Amniotic epithelial cell (primary cell): ENCODE results near the gene PPP1R12C.
"Not testable (repeated sequence)": the region's sequence is repeated elsewhere in the genome, so short reads cannot be mapped to it uniquely, and the experiment has no call there.

Experiments
- DNase-seq: peaks from one replicate; pipeline ENCODE4 v3.0.0-alpha.2; 2010; ENCODE audit warnings: low read depth

The PPP1R12C gene

DNA sequence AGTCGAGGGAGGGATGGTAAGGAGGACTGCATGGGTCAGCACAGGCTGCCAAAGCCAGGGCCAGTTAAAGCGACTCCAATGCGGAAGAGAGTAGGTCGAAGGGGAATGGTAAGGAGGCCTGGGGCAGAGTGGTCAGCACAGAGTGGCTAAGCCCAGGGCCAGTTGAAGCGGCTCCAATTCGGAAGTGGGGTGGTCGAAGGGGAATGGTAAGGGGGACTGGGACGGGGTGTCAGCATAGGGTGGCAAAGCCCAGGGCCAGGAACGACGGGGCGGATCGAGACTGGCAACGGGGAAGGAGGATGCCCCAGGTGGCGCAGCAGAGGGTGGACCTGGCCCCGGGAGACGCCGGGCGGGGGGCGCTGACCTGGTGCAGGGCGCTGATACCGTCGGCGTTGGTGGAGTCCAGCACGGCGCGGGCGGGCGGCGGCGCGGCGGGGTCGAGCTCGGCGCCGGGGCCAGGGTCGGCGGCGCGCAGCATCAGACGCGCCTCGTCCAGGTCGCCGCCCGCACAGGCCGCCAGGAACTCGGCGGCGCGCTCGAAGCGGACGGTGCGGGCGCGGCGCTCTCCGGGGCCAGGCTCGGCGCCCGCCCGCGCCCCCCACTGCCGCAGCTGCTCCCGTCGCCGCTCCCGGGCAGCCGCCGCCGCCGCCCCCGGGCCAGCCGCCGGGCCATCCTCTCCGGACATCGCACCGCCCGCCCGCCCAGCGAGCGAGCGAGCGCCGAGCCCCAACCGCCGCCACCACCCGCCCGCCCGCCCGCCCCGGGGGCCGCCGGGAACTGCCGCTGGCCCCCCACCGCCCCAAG is at the start of gene PPP1R12C:
PPP1R12C (minus strand) TSS at position 779 of the 804 bp plus-strand sequence; CDS start at position 685, 94 bp downstream.
- DNase-seq: no peak

DNA sequence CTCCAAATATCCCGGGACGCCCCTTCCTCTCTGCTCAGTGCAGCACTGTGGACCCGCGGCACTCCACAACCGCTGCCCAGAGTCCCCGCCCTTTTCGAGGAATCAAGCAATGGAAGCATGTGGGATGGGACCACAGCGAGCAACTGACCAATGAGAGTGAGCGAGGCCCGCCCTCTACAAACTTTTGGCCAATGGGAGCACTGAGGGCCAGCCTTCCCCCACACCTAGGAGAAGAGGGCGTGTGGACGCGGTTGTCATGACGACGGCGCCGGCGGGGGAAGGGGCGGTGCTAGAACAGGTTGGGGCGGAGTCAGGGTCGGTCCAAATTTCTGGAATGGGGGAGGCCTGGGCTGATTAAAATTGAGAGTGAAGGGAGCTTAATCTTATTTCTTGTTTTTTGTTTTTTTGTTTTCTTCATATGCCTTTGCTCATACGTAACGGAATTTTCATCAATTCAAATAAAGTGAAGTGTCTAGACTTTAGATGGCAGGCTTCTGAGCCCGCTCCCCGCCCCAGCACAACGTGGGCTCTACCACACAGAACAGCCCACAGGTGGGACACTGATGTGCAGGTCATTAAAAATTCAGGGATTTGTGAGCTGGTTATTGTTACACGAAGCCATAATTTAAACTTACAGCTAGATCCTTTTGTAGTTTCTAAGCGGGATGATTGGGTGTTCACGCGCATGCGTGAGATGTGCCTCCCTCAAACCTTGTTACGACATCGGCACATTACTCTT is 49.3 kb upstream of the PPP1R12C start, which contains the start of gene DNAAF3:
DNAAF3 (minus strand) TSS at position 84 of the 739 bp plus-strand sequence. CDS start 200 bp downstream, outside the sequence.
- peak; percentile 97 for DNase-seq

DNA sequence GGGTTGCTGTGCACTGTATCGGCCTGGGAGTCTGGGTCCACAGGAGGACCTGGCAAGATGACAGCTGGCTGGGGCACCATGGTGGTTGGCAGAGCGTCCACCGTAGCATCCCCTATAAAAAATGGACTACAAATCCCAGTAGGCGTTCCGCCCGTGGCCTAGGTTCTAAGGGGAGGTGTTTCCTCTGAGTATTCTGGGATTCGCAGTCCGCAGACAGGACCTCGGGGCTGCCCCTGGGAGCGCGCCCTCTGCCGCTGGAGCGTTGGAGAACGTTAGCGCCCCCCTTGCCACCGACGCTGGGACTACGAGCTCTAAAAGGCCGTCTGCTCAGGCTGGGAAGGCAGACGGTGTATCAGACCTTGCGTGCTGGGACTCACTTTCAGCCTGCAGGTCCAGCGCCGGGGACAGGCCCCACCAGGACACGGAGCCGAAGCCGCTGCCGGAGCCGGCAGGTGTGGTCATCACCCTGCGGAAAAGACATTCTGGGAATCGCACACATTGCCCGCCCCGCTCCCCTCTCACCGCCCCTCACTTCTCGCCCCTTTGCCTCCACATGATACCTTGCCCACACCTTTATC is 48.6 kb upstream of the PPP1R12C start:
- peak; percentile 84 for DNase-seq

DNA sequence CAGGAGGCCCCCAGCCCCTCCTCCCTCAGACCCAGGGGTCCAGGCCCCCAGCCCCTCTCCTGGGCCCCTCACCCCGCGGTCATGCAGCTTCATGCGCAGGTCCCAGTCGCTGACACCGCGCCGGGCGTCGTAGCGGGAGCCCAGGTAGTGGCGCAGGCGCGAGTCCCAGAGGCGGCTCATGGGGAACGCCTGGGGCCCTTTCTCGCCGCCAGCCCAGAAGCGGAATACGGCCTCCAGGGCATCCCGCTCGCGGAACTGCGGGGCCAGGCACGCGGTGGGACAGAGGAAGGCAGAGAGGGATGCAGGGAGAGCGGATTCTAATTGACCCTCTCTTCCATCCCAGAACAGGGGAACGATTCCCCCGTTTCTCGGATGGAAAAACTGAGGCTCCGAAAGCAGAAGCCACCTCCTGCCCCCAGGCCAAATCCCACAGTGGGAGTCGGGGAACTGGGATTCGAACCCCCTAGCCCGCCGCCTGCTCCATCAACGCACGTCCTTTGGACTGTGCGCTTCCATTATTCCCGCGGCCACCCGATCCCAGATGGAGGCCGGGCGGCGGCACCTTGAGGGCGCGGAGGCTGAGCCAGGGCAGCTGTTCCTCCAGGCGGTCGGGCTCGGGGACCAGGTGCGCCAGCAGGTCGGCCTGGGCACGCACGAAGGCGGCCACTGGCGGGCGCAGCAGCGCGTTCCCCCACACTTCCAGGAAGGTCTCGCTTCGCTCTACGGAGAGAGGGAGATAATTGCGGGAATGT is 44.3 kb upstream of the PPP1R12C start:
- no peak for DNase-seq

DNA sequence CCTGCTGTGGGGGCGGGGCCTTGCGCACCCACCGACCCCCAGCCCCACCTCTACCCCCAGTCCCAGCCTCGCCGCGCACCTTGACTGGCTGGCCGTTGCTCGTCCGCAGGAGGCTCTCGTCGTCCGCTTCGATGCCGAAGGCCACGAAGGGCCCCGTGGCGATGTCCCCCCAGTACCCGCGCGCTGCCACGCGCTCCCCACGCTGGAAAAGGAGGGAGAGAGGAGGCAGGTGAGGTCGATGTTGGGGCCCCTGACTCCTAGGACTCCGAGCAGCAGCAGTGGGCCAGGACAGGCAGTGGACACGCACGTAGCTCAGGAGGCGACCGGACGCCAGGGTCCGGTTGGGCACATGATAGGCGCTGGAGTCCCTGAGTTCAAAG is 43.5 kb upstream of the PPP1R12C start:
- no peak for DNase-seq

DNA sequence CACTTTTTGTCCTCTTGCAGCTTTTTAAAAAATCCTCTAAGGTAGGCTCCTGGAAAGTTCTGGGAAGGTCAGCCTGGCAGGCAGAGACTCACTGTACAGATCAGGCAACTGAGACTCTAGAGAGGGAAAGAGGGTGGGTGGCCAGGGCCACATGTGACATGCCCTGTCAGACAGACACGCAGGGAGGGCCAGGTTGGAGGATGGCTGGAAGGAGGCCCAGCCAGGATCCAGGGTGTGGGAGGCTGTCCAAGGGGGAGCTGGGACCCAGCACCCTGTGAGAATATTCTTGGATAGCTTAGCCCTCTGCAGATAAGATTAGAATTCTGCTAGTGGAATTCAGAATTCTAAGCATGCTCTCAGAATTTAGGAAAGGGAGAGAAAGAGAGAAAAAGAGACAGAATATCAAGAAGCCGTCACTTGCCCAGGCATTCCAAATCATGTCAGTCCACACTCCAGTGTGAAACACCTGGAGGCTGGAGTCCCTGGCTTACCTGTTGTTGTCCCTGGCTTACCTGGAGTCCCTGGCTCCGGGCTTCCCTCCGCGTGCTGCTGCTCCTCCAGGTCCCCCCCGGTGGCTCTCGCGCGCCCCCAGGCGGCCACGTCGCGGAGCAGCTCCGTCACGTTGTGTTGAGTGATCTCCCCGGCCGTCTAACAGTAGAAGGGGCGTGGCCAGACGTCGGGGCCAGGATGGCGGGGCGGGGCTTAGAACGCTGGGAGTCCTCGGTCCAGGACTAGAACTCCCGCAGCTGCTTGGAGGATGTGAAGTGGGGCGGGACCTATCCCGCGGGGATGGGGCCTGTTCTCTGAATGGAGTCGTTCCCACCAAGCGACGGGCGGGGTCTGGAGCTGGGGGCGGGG is 42.9 kb upstream of the PPP1R12C start:
- DNase-seq: peak; percentile 65

DNA sequence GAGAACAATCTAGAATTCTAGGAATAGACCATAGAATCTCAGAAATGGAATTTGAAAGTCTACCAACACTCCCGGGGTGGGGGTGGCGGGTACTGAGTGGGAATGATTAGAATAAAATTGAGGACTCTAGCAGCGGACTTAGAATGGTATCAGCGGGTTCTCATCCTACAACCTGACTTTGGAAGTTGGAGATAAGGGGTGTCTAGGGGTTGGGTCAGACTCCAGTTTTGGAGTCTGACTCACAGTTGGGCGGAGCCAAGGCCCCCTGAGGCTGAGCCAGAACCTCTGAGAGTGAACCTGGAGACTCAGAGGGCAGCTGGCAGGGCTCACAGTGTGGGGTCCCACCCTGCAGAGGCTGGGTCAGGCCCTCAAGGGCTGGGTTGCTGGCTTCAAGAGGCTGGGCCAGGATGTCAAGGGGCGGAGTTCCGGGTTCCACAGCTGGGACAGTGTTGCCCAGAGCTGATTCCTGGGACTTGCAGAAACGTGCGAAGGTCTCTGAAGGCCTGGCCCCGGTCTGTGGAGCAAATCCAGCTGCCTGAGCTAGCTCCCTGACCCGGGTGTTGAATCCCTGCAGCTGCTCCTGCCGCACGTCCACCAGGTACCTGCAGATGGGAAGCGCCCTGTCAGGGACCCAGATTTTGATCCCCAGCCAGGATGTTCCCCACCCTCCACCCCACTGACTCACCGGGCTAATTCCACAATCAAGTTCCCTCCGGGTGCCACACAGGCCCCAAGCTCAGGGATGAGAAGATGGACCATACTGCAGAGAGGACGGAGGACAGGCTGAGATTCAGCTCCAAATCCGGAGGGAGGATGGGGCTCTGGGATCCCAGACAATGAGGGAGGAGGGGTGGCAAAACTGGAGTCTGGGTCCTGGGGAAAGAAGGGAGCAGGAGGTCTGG is 41.7 kb upstream of the PPP1R12C start:
- DNase-seq: peak; percentile 22

DNA sequence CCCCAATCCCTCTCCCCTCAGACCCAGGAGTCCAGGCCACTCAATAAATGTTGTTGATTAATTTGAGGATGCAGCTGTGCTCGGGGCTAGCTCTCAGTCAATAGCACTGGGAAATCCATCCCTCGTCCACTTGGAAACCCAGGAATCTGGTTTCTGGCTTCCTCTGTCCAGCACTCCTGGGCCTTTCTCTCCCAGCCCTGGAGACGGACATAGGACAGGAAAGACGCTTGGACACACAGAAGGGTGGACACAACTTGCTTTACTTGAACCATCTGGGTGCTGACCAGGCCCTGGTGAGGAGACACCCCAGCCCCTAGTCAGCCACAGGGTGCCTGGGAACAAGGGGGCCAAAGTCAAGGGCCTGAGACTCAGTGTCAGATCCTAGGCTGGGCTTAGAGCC is 41.0 kb upstream of the PPP1R12C start:
- no peak for DNase-seq

DNA sequence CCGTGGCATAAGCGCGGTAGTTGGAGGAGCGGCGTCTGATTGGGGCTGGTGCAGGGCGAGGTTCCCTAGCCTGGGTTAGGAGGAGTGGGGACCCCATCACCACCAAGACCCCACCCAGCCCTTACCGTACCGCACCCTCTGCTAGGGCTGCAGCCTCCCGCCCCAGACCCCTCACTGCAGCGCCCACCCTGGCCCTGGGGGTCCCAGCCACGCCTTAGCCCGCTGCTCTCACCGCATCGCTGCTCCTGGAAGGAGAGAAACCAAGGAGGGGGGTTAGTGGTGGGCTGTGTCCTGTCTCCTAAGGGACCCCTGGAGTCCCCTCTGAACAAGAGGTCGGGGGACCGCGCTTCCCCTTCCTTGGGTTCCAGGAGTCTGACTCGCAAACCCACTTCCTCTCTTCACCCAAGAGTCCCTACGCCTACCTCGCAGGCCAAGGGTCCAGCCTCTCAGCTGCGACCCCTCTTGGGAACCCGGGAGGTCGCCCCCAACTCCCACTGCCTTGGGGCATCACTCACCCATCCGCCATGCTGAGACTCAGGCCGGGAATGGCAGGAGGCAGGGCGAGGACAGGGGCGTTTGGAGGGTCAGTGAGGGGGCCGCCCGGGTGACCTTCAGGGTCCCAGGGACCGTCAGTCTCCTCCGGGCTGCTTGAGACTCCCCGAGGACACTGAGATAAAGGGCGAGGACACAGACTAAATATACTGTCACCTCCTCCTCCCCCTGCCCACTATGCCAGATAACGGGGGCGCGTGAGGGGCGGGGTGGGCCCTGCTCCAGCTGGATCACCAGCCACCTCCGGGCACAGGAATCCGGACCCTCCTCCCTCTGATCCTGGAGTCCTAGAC is 39.8 kb upstream of the PPP1R12C start, which contains the start of gene TNNI3:
TNNI3 (minus strand) TSS at position 669 of the 845 bp plus-strand sequence; CDS start at position 526, 143 bp downstream.
- DNase-seq: no peak

DNA sequence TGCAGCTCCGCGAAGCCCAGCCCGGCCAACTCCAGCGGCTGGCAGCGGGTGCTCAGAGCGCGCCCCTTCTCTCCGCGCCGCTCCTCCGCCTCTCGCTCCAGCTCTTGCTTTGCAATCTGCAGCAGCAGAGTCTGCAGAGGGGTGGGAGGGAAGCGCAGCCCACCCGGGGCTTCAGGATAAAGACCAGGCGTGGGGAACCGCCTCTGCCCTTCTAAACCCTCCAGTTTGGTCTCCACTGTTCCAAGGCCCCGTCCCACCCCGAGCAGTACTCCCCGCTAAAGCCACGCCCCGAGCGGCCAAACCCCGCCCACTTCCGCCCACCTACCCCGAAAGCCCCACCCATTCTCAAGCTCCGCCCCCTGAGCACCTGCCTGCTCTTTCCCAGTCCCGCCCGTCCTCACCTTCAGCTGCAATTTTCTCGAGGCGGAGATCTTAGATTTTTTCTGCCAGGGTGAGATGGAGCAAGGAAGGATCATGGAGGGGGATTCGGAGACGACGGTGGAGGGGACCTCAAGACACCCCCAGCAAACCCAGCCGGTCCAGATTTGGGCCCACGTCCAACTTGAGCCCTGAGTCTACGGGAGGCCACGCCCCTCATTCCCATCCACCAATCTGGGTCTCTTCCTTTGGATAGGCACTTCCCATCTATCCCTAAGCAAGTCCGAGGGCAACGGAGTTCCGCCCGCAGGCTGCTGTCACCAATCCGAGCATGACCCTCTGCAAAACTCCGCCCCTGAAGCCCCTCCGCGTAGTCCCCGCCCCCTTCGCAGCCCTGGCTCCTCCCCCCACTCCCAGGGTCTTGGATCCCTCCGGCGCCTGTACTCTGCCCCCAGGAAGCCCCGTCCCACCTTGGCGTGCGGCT is 39.0 kb upstream of the PPP1R12C start:
- DNase-seq: peak; percentile 20

DNA sequence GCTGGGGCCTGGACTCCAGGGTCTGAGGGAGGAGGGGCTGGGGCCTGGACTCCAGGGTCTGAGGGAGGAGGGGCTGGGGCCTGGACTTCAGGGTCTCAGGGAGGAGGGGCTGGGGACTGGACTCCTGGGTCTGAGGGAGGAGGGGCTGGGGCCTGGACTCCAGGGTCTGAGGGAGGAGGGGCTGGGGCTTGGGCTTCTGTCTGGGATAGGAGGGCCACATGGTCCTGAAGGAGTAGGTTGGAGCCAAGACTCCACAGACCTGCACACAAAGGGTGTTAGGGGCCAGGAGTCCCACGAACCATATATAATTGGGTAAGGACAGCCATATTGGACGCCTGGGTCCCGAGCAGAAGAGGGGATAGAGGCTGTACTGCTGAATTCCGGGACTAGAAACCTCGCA is 38.3 kb upstream of the PPP1R12C start:
- not testable (repeated sequence) for DNase-seq

DNA sequence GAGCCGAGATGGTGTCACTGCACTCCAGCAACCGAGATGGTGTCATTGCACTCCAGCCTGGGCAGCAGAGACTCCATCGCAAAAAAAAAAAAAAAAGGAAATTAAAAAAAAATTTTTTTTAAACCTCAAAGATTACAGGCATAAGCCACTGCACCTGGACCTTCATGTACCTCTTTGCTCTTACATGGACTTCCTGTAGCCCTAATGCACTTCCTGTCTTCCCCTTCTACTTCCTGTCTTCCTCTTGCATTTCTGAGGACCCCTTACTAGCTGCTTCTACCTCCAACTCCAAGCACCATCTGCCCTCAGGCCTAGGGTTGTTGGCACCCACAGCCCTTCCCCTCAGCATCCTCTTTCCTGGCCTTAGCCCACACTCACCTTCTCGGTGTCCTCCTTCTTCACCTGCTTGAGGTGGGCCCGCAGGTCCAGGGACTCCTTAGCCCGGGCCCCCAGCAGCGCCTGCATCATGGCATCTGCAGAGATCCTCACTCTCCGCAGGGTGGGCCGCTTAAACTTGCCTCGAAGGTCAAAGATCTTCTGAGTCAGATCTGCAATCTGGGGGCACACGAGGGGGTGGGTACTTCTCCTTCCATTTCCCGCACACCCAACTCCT is 36.3 kb upstream of the PPP1R12C start:
- DNase-seq: no peak

DNA sequence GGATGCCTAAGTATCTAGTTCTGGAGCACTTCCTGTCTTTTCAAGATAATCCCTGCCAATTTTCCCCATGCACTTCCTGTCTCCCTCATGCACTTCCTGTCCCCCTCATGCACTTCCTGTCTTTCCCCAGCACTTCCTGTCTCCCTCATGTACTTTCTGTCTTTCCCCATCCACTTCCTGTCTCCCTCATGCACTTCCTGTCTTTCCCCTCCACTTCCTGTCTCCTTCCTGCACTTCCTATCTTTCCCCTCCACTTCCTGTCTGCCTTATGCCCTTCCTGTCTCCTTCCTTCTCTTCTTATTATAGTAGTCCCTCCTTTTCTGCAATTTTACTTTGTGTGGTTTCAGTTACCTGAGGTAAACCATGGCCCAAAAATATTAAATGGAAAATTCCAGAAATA is 34.6 kb upstream of the PPP1R12C start:
- no peak for DNase-seq

DNA sequence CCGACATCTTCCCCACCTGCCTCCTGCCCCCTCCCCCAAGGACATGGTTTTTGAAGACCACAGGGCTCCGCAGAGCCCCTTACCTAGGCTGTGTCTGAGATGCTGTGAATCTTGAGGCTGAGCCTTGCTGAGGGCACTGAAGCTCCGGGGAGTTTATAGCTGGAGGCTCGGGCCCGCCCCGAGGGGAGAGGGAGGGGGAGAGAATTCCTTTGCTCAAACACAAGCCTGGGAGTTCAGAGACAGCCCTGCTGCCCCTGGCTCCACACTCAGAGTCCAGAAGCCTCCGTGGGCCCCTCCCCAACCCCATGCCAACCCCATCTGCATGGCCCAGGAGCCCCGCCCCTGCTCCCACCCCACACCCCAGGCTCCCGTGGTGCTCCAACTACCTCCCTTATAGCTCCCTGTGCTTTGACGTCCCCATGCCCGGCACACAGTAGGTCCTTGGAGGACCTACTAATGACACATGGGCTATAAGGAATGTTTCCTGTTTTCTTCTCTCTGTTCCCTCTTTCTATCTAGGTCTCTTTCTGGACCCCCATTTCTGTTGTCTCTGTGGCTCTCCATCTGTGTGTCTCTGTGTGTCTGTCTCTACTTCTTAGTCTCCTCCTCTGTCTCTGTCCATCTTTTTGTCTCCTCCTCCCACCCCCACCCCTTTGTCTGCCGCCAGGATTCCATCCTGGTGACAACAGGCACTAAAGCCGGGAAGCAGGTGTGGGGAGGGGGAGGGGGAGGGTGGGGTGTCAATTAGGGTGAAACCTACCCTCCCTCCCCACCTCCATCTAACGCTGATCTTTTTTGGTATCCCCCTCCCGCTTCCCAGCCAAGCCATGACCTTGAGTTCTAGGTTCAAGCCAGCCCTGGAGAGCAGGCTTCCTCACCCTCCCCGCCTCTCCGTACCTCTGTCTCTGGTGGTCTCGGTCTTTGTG is 31.9 kb upstream of the PPP1R12C start, which contains the start of gene TNNT1:
TNNT1 (minus strand) TSS at position 129 of the 926 bp plus-strand sequence. CDS start 2,049 bp downstream, outside the sequence.
- no peak for DNase-seq

DNA sequence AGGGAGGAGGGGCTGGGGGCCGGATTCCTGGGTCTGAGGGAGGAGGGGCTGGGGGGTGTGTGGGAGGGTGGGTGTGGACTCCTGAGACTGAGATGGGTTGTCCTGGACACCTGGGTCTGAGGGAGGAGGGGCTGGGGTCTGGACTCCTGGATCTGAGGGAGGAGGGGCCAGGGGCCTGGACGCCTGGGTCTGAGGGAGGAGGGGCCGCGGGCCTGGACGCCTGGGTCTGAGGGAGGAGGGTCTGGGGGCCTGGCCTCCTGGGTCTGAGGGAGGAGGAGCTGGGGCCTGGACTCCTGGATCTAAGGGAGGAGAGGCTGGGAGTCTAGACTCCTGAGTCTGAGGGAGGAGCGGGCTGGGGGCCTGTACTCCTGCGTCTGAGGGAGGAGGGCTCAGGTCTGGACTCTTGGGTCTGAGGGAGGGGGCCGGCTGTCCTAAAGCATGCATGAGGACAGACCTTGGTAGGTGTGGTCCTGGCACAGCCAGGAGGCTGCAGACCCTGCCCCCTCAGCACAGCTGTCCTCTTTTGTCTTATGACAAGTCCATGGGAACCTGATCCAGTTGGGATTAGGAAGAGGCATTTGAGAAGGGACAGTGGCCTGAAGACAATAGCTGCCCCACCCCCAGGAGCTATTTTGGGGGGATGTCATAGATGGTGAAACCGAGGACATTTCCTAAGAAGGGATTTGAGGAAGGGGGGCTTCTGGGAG is 30.3 kb upstream of the PPP1R12C start:
- no peak for DNase-seq
